Choroid plexus epithelial cell (primary cell): ENCODE results near the gene CCDC116.
A peak's percentile ranks its signal among the peaks of the same experiment; 100 is the strongest.

Experiments used
- DNase-seq: peaks from one replicate; pipeline ENCODE4 v3.0.0-alpha.2; 2010; ENCODE audit warnings: low read depth
- H3K4me3 ChIP-seq: 2 replicates; pipeline ENCODE4 v1.5.1; 2011; ENCODE audit warnings: low read depth, mild to moderate bottlenecking, control low read depth, low read length, moderate library complexity
- TF ChIP-seq, protein P1 (sequence below): conservative IDR thresholded peaks from 2 replicates; pipeline ENCODE4 v1.5.1; 2011; ENCODE audit warnings: low read depth, mild to moderate bottlenecking, control low read depth, inconsistent platforms, low read length, moderate library complexity

The CCDC116 gene

DNA sequence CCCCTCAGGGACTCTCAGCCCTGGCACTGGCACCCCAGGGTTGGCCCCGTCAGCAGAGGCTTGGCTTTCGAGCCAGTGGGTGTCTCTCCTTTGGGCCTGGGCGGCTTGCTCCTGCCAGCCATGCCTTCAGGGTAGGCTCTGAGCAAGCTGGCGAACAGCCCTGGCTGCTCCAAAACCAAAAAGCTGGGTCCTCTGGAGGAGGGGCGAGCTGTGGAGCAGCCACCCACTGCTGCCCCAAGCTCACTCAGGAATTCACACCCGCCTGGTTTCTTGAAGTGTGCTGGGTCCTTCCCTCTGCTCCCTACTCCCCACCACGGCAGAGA is 9.0 kb upstream of the CCDC116 start:
- TF ChIP-seq, protein P1, sequence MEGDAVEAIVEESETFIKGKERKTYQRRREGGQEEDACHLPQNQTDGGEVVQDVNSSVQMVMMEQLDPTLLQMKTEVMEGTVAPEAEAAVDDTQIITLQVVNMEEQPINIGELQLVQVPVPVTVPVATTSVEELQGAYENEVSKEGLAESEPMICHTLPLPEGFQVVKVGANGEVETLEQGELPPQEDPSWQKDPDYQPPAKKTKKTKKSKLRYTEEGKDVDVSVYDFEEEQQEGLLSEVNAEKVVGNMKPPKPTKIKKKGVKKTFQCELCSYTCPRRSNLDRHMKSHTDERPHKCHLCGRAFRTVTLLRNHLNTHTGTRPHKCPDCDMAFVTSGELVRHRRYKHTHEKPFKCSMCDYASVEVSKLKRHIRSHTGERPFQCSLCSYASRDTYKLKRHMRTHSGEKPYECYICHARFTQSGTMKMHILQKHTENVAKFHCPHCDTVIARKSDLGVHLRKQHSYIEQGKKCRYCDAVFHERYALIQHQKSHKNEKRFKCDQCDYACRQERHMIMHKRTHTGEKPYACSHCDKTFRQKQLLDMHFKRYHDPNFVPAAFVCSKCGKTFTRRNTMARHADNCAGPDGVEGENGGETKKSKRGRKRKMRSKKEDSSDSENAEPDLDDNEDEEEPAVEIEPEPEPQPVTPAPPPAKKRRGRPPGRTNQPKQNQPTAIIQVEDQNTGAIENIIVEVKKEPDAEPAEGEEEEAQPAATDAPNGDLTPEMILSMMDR = no peak
- H3K4me3 ChIP-seq = no peak overlapping the region
- no peak for DNase-seq

DNA sequence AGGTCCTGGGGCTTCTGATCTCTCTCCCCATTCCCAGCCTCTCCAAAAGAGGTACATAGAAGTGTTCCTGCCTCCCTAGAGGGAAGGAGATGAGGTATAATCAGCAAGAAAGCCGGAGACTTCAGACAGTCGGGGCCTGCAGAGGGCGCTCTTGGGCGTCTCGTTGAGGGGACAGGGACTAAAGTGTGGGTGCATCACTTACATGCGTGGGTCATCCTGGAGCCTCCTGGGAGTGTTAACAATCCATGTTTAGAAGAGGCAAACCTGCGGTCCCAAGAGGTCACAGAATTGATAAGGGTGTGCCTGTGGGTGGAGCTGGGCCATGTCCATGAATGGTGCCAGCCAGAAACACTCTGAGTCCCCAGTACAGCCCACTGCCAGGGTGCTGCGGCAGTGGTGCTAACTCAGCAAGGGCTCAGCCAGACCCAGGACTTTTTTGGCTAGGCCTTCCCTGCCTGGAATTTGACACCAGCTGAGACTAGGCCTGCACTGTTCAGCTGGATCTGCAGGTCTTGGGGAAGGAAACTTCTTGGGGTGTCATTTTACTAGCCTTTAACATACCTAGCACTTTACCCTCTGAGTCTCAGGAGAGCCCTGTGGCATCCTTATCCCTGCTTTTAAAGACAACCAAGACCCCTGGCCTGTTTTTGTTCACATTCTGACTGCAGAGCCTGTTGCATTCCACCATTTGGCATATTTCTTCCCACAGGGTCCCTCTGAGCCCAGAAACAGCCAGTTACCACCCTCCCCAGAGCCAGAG is 8.3 kb upstream of the CCDC116 start:
- DNase-seq = peak; percentile 36
- TF ChIP-seq, protein P1 = peak; percentile 74
- H3K4me3 ChIP-seq = no peak overlapping the region

DNA sequence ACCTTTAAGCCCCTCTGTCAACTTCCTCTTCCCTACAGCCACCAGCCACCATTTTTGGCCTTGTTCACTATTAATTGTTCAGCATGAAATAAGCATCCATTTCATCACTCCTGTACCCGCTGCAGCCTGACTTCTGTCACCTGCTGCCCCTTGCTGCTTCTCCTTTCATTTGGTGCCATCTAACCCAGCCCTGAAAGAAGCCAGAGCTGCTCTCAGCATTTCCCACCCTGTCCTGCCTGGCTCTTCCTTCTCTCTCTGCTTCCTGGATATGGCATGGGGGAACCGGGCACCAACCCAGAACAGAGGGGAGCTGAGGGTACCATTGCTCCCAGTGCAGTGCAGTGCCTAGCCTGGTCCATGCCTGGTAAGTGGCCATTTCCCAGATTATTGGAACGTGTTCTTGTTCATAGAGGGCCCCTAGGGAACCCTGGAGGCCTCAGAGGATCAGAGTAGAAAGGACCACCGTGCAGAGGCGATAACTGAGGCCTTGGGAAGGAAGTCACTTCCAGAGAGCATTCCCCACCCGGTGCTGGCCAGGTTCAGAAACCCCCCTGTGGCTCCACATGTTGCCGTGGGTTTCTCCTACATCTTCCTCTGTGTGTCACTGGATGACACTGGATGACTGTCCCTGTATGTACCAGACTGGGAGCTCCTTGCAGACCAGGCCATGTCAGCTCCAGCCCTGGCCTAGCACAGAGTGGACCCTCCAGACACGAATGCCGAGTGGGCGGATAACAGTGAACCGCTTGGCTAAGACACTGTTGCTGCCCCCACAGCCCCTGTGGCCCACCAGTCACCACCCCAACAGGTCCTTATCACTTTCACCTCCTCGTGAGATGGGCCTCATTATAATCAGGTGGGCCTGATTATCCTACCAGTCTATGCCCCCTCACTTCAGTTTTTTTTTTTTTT is 7.4 kb upstream of the CCDC116 start:
- TF ChIP-seq, protein P1 = no peak
- no peak for DNase-seq
- H3K4me3 ChIP-seq = no peak overlapping the region

DNA sequence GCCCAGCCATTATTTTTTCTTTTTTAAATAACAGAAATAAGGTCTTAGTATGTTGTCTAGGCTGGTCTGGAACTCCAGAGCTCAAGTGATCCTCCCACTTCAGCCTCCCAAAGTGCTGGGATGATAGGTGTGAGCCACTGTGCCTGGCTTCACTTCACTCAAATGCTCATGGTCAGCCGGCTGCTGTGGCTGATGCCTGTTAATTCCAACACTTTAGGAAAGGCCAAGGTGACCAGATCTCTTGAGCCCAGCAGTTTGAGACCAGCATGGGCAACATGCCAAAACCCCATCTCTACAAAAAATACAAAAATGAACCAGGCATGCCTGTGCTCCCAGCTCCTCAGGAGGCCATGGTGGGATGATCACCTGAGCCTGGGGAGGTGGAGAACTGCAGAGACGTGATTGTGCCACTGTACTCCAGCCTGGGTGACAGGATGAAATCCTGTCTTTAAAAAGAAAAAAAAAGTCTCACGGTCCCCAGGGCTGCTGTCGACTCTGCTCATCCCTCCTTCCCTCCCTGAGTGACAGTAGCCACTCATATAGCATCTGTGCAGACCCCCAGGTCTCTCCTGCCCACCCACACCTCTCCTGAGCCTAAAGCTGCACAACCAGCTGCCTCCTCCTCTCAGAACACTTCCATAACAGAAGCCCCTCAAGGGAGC is 6.4 kb upstream of the CCDC116 start:
- no peak overlapping the region for H3K4me3 ChIP-seq
- no peak for DNase-seq
- TF ChIP-seq, protein P1 = no peak

DNA sequence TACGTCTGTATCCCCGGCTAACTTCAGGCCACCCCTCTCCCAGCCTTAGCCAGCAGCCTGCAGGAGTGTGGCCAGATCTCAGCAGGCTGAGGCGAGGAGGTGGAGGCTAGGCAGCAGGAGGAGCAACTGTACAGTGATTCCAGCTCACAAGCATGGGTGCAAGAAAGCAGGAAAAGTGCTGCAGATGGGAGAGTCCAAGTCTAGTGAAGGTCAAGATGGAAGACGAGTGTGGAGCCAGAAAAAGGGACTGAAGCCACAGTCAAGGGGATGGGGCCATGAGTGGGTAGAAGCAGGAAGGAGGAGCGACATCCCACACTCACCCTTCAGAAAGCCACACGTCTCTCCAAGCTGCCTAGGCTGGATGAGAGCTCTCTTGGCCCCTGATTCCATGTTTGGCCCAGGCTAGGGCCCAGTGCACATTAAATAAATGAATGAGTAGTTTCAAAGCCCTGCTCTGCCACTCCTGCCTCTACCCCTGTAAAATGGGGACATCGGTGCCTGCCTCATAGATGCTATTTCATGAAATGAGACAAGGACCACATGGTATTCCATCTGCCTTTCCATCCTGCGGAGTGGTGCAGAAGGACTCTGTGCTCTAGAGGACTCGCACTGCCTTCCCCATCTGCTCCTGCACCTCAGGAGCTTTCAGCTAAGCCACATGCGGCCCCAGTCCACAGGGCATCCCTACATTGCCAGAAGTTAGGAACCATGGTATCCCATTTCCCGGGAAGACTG is 5.7 kb upstream of the CCDC116 start:
- no peak for DNase-seq
- H3K4me3 ChIP-seq = no peak overlapping the region
- TF ChIP-seq, protein P1 = no peak

DNA sequence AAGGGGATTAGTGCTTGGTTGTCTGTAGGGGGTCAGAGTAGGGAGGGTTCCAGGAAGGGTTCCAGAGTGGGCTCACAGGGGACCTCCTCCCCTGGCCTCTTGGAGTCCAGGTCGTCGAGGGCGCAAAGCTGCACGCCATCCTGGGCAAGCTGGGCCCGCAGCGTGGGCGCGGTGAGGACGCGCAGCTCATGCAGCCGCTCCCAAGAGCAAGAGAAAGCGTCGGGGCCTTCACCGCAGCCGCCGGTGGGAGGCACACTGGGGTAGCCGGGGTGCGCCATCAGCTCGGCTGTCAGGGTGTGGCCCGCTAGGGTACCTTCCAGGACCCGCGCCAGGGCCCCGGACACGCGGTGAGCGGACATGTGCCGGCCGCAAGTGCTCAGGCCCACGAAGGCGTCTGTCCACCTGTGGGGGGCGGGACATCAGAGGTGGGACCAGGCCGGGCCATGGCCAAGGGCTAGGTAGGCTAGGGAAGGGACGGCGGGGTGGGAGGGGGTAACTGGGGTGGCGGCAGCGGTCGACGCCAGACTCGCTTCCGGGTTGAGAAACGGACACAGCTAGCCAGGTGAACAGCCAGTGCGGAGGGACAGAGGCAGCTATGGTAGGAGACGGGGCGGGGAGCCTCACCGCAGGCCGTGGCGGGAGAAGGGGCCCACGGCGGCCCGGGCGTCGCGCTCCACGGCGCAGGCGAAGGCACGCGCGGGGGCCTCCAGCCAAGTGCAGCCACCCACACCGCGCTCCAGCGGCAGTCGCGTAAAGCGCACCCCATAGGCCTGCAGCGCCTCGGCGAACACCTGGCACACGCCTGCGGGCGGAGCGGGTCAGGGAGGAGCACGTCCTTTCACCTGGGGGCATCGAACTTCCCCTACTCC is 3.9 kb upstream of the CCDC116 start:
- peak overlapping the region; percentile 97 for H3K4me3 ChIP-seq
- DNase-seq = no peak
- TF ChIP-seq, protein P1 = no peak
